Endodermal cell (in vitro differentiated cells): Measurements from ENCODE around the gene MAP3K6. TPM values are rescaled to one million over a fixed set of nuclear protein-coding genes. Genes with fewer than 3 reads are reported as not detected.

Source experiments
- DNase-seq: peaks from one replicate; pipeline ENCODE4 v3.0.0-alpha.2; 2017
- H3K27ac ChIP-seq: 2 replicates; pipeline ENCODE4 v1.5.1; 2013; ENCODE audit warnings: mild to moderate bottlenecking, low read depth, low read length, moderate library complexity
- H3K27me3 ChIP-seq: 2 replicates; pipeline ENCODE4 v1.6.1; 2013; ENCODE audit warnings: mild to moderate bottlenecking, low read length, moderate library complexity; ENCODE audit not compliant: insufficient read depth, control insufficient read depth, poor library complexity, severe bottlenecking
- H3K36me3 ChIP-seq: 2 replicates; pipeline ENCODE4 v1.7.0; 2013; ENCODE audit warnings: mild to moderate bottlenecking, low read length, moderate library complexity; ENCODE audit not compliant: control insufficient read depth, insufficient read depth
- H3K4me1 ChIP-seq: one replicate; pipeline ENCODE4 v1.7.0; 2013; ENCODE audit warnings: low read length; ENCODE audit not compliant: control insufficient read depth, insufficient read depth
- H3K4me3 ChIP-seq: 2 replicates; pipeline ENCODE4 v1.5.1; 2013; ENCODE audit warnings: mild to moderate bottlenecking, low read length, moderate library complexity
- H3K9ac ChIP-seq: 2 replicates; pipeline ENCODE4 v1.6.1; 2013; ENCODE audit warnings: mild to moderate bottlenecking, low read length, moderate library complexity; ENCODE audit not compliant: poor library complexity, severe bottlenecking; ENCODE audit errors: extremely low read depth
- H3K9me3 ChIP-seq: 2 replicates; pipeline ENCODE4 v1.6.1; 2013; ENCODE audit warnings: mild to moderate bottlenecking, low read length, moderate library complexity; ENCODE audit not compliant: control insufficient read depth
- H3K27ac Mint-ChIP-seq: 2 replicates; pipeline ENCODE4 v1.8.0; 2020; ENCODE audit warnings: mixed read lengths
- H3K27me3 Mint-ChIP-seq: 2 replicates; pipeline ENCODE4 v1.8.0; 2021; ENCODE audit warnings: mild to moderate bottlenecking, mixed read lengths; ENCODE audit not compliant: insufficient read depth
- H3K36me3 Mint-ChIP-seq: 2 replicates; pipeline ENCODE4 v1.8.0; 2020; ENCODE audit warnings: low read depth, mixed read lengths
- H3K4me1 Mint-ChIP-seq: 2 replicates; pipeline ENCODE4 v1.8.0; 2020; ENCODE audit warnings: mixed read lengths
- H3K4me3 Mint-ChIP-seq: 2 replicates; pipeline ENCODE4 v1.8.0; 2020; ENCODE audit warnings: mild to moderate bottlenecking, moderate library complexity, mixed read lengths
- H3K9me3 Mint-ChIP-seq: 2 replicates; pipeline ENCODE4 v1.8.0; 2020; ENCODE audit warnings: mild to moderate bottlenecking, mixed read lengths
- WGBS, 2 experiments: methylation state at CpG; one replicate each; pipeline versions ENCODE4 v1.1.5 to v1.1.7; 2013; ENCODE audit warnings: missing lambda C conversion rate in 2 of 2, mixed read lengths in 1 of 2; ENCODE audit not compliant: insufficient coverage in 1 of 2, insufficient read length in 1 of 2; 5-methylcytosine and 5-hydroxymethylcytosine counted together
- total RNA-seq, 2 donors: library from RNA; stranded (reverse); fragmentation: NEBNext Ultra II Directional in 1 of 2; extraction: Animal tissue kit (Norgen Biotek cat#: 25700) in 1 of 2; gene quantifications; 2 replicates in 1 of 2; 3 replicates in 1 of 2; pipeline ENCODE4 v1.2.1, GENCODE V29; 2021
- TF ChIP-seq, protein P1 (sequence below): fragments of 200-600 bp; sonication (generic); conservative IDR thresholded peaks from 2 replicates; pipeline ENCODE4 v1.5.0; 2021; ENCODE audit warnings: antibody characterized with exemption, mild to moderate bottlenecking

The MAP3K6 gene
- total RNA-seq, 2 donors from 2014 or later: 6.6 to 11.5 TPM

DNA sequence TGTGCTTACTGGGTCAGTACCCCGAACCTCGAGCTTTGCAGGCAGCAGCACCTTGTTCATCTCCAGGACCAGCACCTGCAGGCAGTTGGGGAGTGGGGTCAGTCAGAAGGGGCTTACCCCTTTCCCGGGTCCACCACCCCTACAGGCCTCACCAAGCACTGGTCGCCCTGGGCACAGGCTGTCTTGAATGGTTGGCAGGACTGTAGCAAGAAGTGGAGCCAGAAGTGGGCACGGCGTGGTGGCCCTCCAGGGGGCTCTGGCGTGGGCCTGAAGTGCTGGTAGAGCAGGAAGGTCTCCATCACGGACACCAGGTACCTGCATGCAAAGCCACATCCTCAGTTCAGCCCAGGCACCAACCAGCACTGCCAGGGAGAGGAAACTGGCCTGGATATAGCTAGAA, 5.2 kb downstream of the MAP3K6 start:
- no peaks in the 10 kb centered on the region for H3K9me3 Mint-ChIP-seq
- Histone ChIP-seq H3K9ac (no peak overlapping the region), H3K4me3 (no peak overlapping the region), H3K4me1 (no peaks in the 10 kb centered on the region), H3K9me3 (no peaks in the 10 kb centered on the region), H3K27ac (no peak overlapping the region), H3K36me3 (no peaks in the 10 kb centered on the region), H3K27me3 (peaks cover 44% of the 10 kb centered on the region)
- H3K27me3 Mint-ChIP-seq: peaks cover 59% of the 10 kb centered on the region
- H3K36me3 Mint-ChIP-seq: peaks cover 2% of the 10 kb centered on the region
- TF ChIP-seq, protein P1, sequence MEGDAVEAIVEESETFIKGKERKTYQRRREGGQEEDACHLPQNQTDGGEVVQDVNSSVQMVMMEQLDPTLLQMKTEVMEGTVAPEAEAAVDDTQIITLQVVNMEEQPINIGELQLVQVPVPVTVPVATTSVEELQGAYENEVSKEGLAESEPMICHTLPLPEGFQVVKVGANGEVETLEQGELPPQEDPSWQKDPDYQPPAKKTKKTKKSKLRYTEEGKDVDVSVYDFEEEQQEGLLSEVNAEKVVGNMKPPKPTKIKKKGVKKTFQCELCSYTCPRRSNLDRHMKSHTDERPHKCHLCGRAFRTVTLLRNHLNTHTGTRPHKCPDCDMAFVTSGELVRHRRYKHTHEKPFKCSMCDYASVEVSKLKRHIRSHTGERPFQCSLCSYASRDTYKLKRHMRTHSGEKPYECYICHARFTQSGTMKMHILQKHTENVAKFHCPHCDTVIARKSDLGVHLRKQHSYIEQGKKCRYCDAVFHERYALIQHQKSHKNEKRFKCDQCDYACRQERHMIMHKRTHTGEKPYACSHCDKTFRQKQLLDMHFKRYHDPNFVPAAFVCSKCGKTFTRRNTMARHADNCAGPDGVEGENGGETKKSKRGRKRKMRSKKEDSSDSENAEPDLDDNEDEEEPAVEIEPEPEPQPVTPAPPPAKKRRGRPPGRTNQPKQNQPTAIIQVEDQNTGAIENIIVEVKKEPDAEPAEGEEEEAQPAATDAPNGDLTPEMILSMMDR: no peak
- no peak for DNase-seq
- H3K27ac Mint-ChIP-seq: no peak overlapping the region
- 93 to 94% methylated on average over 4 to 8 of the region's 8 CpGs for WGBS, 2 experiments
- H3K4me3 Mint-ChIP-seq: peak overlapping the region; percentile 59
- H3K4me1 Mint-ChIP-seq: peaks cover 14% of the 10 kb centered on the region

DNA sequence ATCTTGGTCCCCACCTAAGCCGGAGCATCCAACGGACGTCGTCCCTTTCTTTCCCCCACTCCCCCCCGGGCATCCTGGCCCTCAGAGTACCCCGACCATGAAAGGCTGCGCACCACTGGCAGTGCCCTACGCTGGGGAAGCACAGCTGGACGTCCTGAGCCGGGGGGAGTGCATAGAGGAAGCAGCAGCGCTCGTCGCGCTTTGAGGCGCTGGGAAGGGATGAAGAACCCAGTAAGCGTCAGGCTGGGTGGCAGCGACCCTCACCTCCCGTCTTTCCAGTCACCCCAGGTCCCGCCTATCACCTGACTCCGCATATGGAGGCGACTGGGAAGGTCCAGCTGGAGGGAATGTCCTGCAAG, 5.7 kb downstream of the MAP3K6 start:
- Histone ChIP-seq H3K27me3 (peaks cover 44% of the 10 kb centered on the region), H3K27ac (no peak overlapping the region), H3K9ac (no peak overlapping the region), H3K36me3 (no peaks in the 10 kb centered on the region), H3K4me3 (peak overlapping the region; percentile 71), H3K4me1 (no peaks in the 10 kb centered on the region), H3K9me3 (no peaks in the 10 kb centered on the region)
- TF ChIP-seq, protein P1: no peak
- Mint-ChIP-seq H3K4me3 (peak overlapping the region; percentile 59), H3K27me3 (peaks cover 59% of the 10 kb centered on the region), H3K27ac (no peak overlapping the region), H3K36me3 (peaks cover 2% of the 10 kb centered on the region), H3K4me1 (peaks cover 14% of the 10 kb centered on the region), H3K9me3 (no peaks in the 10 kb centered on the region)
- WGBS, 2 experiments: 53 to 74% methylated on average over 17 to 21 of the region's 21 CpGs
- DNase-seq: no peak

DNA sequence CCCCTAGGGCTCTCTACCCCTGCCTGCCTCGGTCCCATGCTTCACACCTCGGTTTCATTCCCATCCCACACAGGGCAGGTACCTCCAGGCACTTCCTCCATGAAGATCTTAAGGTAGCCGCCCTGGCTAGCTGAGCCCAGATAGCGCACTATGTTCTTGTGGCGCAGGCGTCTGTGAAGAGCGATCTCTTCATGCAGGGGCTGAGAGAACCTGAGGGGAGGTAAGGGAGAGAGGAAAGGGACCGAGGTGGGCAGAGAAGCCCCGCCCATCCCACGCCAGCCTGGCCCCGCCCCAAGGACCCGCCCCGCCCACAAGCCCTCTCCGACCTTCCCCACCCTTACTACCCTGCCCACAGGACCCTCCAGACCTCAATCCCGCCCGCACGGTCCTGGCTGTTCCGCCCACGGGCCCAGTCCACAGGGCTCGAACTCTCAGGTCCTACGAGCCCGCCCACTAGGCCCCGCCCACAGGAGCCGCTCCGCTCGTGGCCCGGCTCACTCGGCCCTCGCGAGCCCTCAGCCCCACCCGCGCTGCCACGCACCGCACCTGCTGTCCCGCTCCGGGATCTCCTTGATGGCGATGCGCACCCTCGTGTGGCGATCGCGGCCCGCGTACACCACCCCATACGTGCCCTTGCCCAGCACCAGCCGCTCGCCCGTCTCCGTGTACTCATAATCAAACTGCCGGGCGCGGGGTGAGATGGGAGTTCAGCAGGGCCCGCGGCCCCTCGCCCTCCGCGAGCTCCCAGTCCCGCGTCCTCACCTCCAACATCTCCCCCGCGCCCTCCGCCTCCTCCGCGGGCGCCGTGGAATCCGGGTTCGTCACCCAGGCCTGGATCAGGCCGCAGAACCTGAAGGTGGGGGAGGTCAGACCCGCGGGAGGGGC, 6.4 kb downstream of the MAP3K6 start:
- peak; percentile 81 for DNase-seq
- peak overlapping the region; percentile 59 for H3K4me3 Mint-ChIP-seq
- WGBS, 2 experiments: 10 to 21% methylated on average over 18 to 68 of the region's 71 CpGs
- no peaks in the 10 kb centered on the region for H3K4me1 ChIP-seq
- TF ChIP-seq, protein P1: no peak
- no peak overlapping the region for H3K9ac ChIP-seq
- H3K9me3 Mint-ChIP-seq: no peaks in the 10 kb centered on the region
- H3K36me3 ChIP-seq: no peaks in the 10 kb centered on the region
- no peak overlapping the region for H3K27ac ChIP-seq
- no peaks in the 10 kb centered on the region for H3K9me3 ChIP-seq
- H3K27me3 ChIP-seq: peaks cover 44% of the 10 kb centered on the region
- H3K36me3 Mint-ChIP-seq: peaks cover 5% of the 10 kb centered on the region
- no peak overlapping the region for H3K27ac Mint-ChIP-seq
- H3K4me1 Mint-ChIP-seq: peaks cover 14% of the 10 kb centered on the region
- H3K27me3 Mint-ChIP-seq: peaks cover 59% of the 10 kb centered on the region
- H3K4me3 ChIP-seq: peak overlapping the region; percentile 71
